ENCODE results near the gene FCHSD2.

- TF ChIP-seq BCL3 (CRISPR knock-in tag; IDR thresholded peaks at IDR 0.05) (no peak), FOXP1 (IDR thresholded peaks at IDR 0.05) (no peak), FOXP1 (CRISPR knock-in tag; IDR thresholded peaks at IDR 0.05) (no peak)
Observed at GRCh38 chr11:73114110-73114834, 27.8 kb downstream of the FCHSD2 start.
